ENCODE measurements around the gene LMO1. TPM values are rescaled to one million over a fixed set of nuclear protein-coding genes. Genes with fewer than 3 reads are reported as not detected.
A peak's percentile ranks its signal among the peaks of the same experiment; 100 is the strongest.

Gene LMO1
- total and polyA plus RNA-seq, 10 donors, result 0.17 to 1.0 (median 0.57) TPM; not detected in 5

DNA sequence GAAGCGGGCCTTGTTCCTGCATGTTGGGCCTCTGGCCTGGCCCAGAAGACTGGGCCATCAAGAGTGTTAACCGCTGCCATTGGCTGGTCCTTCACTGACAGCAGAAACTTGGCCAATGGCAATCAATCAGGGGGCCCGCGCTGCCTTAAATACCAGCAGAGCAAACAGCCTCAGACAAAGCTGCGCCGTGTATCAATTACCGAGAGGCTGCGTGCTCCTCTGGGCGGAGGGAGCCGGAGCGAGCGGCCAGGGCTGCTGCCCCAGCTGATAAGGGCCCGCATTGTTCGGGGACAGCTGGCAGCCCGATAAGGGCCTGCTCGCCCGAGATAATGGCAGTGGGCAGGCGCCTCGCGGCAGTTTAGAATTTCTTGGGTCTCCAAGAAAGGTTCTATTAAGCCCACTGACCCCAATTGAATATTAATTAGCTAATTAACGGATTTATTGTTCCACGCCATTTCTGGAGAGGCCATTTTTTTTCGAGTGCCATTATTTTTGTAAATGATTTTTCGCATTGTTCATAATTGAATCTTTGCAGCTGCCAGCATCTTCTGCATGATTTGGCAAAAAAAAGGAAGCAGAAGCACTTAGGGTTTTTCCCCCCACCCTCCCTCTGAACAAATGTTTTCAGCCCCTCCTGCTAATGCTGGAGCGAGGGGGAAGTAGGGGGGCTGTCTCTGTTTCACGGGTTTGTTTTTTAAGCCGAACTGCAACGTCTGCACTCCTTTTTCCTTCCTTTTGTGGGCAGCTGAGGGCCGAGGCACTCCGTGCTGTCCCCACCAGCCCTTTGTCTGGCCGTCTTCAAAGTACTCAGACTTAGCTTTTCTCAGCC is 57.2 kb downstream of the LMO1 start:
- Histone ChIP-seq H3K4me3 (peak overlapping the region in 3 of 8 donors; percentile 4 to 48 (median 25)), H3K9me3 (no peaks in the 10 kb centered on the region), H3K36me3 (no peaks in the 10 kb centered on the region), H3K4me1 (peaks cover 6 to 41% (median 33%) of the 10 kb centered on the region in 6 donors), H3K27me3 (replicated peaks in 1 of 7) (peaks cover 0 to 22% (median 0%) of the 10 kb centered on the region in 7 donors), H3K27ac (peak overlapping the region in 6 of 8 donors; percentile 58 to 77 (median 68))
- WGBS, 5 donors, result 13 to 35% (median 18%) methylated on average over 26 to 31 of the region's 31 CpGs
- intact Hi-C loops (cut with DNase I; ENCODE audit: low total_unique reads), result no loop called here
- no peak for DNase-seq
- TF ChIP-seq POLR2AphosphoS5 (IDR thresholded peaks at IDR 0.05) (peak in 2 of 3 donors; percentile 80 to 84), POLR2A (IDR thresholded peaks at IDR 0.05) (no peak)

DNA sequence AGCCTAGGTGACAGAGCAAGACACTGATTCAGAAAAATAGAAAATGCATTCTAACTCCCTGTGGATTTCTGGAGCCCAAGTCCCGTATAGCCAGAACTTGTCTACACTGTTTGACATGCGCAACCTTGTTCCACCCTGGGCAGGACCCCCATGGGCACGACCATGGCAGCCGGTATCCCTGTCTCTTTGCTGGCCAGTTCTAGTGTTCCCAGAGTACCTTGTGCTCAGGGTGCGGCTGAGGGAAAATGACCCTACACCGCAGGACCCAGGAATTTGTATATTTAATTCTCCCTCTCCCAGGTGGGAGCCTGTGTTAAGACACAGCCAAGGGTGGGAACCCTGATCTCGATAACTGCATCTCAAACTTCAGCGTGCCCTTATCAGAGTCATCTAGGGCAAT is 58.1 kb downstream of the LMO1 start:
- H3K4me1 ChIP-seq, result peaks cover 6 to 42% (median 34%) of the 10 kb centered on the region in 6 donors
- DNase-seq, result no peak
- 85 to 95% (median 90%) methylated on average over 8 of the region's 8 CpGs for WGBS, 5 donors

DNA sequence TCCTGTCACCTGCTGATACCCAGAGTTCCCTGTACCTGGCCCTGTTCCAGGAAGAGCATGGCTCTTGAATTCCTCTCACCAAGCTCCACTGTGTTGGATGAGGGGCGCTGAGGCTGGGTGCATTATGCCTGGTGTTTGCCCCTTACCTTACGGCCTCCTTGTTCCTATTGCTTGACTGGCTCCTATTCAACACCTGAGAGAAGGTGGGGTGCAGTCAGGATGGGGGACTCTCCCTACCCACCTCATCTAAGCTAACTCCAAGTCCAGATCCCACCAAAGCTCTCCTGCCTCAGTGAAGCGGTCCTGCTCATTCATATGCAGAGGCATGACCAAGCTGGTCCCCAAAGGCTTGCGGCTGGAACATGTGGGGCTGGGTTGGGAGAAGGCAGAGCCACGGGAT is 59.1 kb downstream of the LMO1 start:
- H3K27ac ChIP-seq, result no peak overlapping the region
- intact Hi-C loops (cut with DNase I; ENCODE audit: low total_unique reads), result no loop called here
- WGBS, 5 donors, result 55 to 67% (median 56%) methylated on average over 5 of the region's 5 CpGs
- peaks cover 6 to 42% (median 34%) of the 10 kb centered on the region in 6 donors for H3K4me1 ChIP-seq
- H3K4me3 ChIP-seq, result no peak overlapping the region
- peaks cover 0 to 22% (median 0%) of the 10 kb centered on the region in 7 donors for H3K27me3 ChIP-seq (replicated peaks in 1 of 7)
- no peak for DNase-seq
- H3K36me3 ChIP-seq, result no peaks in the 10 kb centered on the region
- TF ChIP-seq POLR2AphosphoS5 (IDR thresholded peaks at IDR 0.05) (no peak), POLR2A (IDR thresholded peaks at IDR 0.05) (no peak), CTCF (IDR thresholded peaks at IDR 0.05 in 8 of 11, conservative IDR thresholded peaks at IDR 0.05 in 3 of 11) (no peak)
- H3K9me3 ChIP-seq, result no peaks in the 10 kb centered on the region

More for the DNA sequence above, 58.1 kb downstream of the LMO1 start:
- Histone ChIP-seq H3K9me3 (no peaks in the 10 kb centered on the region), H3K4me3 (no peak overlapping the region), H3K36me3 (no peaks in the 10 kb centered on the region), H3K27ac (peak overlapping the region in 1 of 8 donors; percentile 65), H3K27me3 (replicated peaks in 1 of 7) (peaks cover 0 to 22% (median 0%) of the 10 kb centered on the region in 7 donors)
- no peak for TF ChIP-seq POLR2A (IDR thresholded peaks at IDR 0.05)
- TF ChIP-seq POLR2AphosphoS5 (IDR thresholded peaks at IDR 0.05), result no peak
- no peak for TF ChIP-seq CTCF (IDR thresholded peaks at IDR 0.05 in 8 of 11, conservative IDR thresholded peaks at IDR 0.05 in 3 of 11)
- intact Hi-C loops (cut with DNase I; ENCODE audit: low total_unique reads), result no loop called here

DNA sequence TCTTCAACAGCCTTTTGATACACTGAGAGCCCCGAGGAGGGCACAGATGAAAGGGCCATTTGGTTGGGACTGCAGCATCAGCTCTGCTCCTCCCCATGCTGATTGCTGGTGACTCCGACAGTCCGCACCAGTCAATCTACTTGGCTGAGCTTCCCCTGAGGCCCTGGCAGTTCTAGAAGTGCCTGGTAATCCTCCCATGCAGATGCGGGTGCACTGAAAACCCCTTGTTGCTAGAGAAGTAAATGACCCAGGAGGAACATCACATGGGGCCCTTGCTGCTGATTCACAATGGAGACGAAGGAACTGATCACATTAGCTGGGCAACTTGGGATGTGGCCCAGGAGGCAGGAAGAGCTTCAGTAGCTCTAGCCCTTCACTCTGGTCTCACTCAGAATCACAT is 59.7 kb downstream of the LMO1 start:
- 61 to 81% (median 67%) methylated on average over 3 to 5 of the region's 5 CpGs for WGBS, 5 donors
- DNase-seq, result no peak
- intact Hi-C loops (cut with DNase I; ENCODE audit: low total_unique reads), result no loop called here
- H3K9me3 ChIP-seq, result no peaks in the 10 kb centered on the region
- TF ChIP-seq POLR2AphosphoS5 (IDR thresholded peaks at IDR 0.05) (no peak), CTCF (IDR thresholded peaks at IDR 0.05 in 8 of 11, conservative IDR thresholded peaks at IDR 0.05 in 3 of 11) (no peak), POLR2A (IDR thresholded peaks at IDR 0.05) (no peak)
- no peaks in the 10 kb centered on the region for H3K36me3 ChIP-seq
- H3K27ac ChIP-seq, result no peak overlapping the region
- peaks cover 0 to 21% (median 0%) of the 10 kb centered on the region in 7 donors for H3K27me3 ChIP-seq (replicated peaks in 1 of 7)
- H3K4me1 ChIP-seq, result peaks cover 6 to 42% (median 34%) of the 10 kb centered on the region in 6 donors
- no peak overlapping the region for H3K4me3 ChIP-seq
